ENCODE data around the gene PIPOX.

PIPOX gene

GRCh38 chr17:29090750-29091605 is 48.0 kb downstream of the PIPOX start:
- DNase-seq (ENCODE audit: low read depth): no peak
- H3K36me3 ChIP-seq (ENCODE audit: control insufficient read depth, insufficient read depth, low read length, severe bottlenecking): peaks cover 77% of the 10 kb centered on the region
- H3K9ac ChIP-seq (ENCODE audit: low read length): no peak overlapping the region
- no peaks in the 10 kb centered on the region for H3K27me3 ChIP-seq (replicated peaks; ENCODE audit: control insufficient read depth, insufficient read depth, low read length)
- no peaks in the 10 kb centered on the region for H3K9me3 ChIP-seq (ENCODE audit: control insufficient read depth, low read length)
- no peak overlapping the region for H3K4me3 ChIP-seq (ENCODE audit: low read length)
- H3K4me1 ChIP-seq (ENCODE audit: control insufficient read depth, insufficient read depth, low read length): no peaks in the 10 kb centered on the region

- Histone ChIP-seq H3K27me3 (replicated peaks; ENCODE audit: control insufficient read depth, insufficient read depth, low read length) (no peaks in the 10 kb centered on the region), H3K4me1 (ENCODE audit: control insufficient read depth, insufficient read depth, low read length) (no peaks in the 10 kb centered on the region), H3K4me3 (ENCODE audit: low read length) (no peak overlapping the region), H3K9me3 (ENCODE audit: control insufficient read depth, low read length) (no peaks in the 10 kb centered on the region), H3K36me3 (ENCODE audit: control insufficient read depth, insufficient read depth, low read length, severe bottlenecking) (peaks cover 77% of the 10 kb centered on the region), H3K9ac (ENCODE audit: low read length) (no peak overlapping the region)
- DNase-seq (ENCODE audit: low read depth): no peak
Observed at GRCh38 chr17:29091606-29092289, 48.8 kb downstream of the PIPOX start.

GRCh38 chr17:29093090-29093871 is 50.3 kb downstream of the PIPOX start:
- peaks cover 81% of the 10 kb centered on the region for H3K36me3 ChIP-seq (ENCODE audit: control insufficient read depth, insufficient read depth, low read length, severe bottlenecking)
- H3K4me1 ChIP-seq (ENCODE audit: control insufficient read depth, insufficient read depth, low read length): no peaks in the 10 kb centered on the region
- H3K4me3 ChIP-seq (ENCODE audit: low read length): no peak overlapping the region

GRCh38 chr17:29094101-29094708 is 51.3 kb downstream of the PIPOX start:
- H3K27me3 ChIP-seq (replicated peaks; ENCODE audit: control insufficient read depth, insufficient read depth, low read length): no peaks in the 10 kb centered on the region
- peaks cover 87% of the 10 kb centered on the region for H3K36me3 ChIP-seq (ENCODE audit: control insufficient read depth, insufficient read depth, low read length, severe bottlenecking)
- no peak overlapping the region for H3K9ac ChIP-seq (ENCODE audit: low read length)
- no peak for DNase-seq (ENCODE audit: low read depth)
- H3K9me3 ChIP-seq (ENCODE audit: control insufficient read depth, low read length): no peaks in the 10 kb centered on the region
- no peaks in the 10 kb centered on the region for H3K4me1 ChIP-seq (ENCODE audit: control insufficient read depth, insufficient read depth, low read length)
- no peak overlapping the region for H3K4me3 ChIP-seq (ENCODE audit: low read length)

More at GRCh38 chr17:29093090-29093871, 50.3 kb downstream of the PIPOX start:
- Histone ChIP-seq H3K9me3 (ENCODE audit: control insufficient read depth, low read length) (no peaks in the 10 kb centered on the region), H3K9ac (ENCODE audit: low read length) (no peak overlapping the region), H3K27me3 (replicated peaks; ENCODE audit: control insufficient read depth, insufficient read depth, low read length) (no peaks in the 10 kb centered on the region)
- DNase-seq (ENCODE audit: low read depth): no peak

DNA sequence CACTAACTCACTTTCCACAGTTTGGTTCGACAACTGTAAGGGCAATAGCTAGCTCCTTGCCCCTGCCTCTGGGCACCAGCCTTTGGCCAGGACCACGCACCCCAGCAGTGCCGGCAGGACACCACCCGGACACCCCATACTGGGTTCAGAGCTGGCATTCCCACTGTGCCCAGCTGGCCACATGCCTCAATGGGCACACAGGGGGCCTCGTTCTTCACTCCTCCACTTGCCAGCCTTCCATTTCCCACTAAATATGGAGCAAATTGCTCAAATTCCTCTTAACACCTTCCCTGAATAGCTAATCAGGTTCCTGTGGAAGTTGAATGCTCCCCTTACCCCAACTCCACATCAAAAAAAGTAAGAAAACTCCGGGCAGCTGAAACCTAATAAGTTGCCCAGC is 52.5 kb downstream of the PIPOX start:
- no peak overlapping the region for H3K9ac ChIP-seq (ENCODE audit: low read length)
- H3K4me3 ChIP-seq (ENCODE audit: low read length): no peak overlapping the region
- no peaks in the 10 kb centered on the region for H3K9me3 ChIP-seq (ENCODE audit: control insufficient read depth, low read length)
- H3K36me3 ChIP-seq (ENCODE audit: control insufficient read depth, insufficient read depth, low read length, severe bottlenecking): peaks cover 84% of the 10 kb centered on the region
- DNase-seq (ENCODE audit: low read depth): no peak
- no peaks in the 10 kb centered on the region for H3K27me3 ChIP-seq (replicated peaks; ENCODE audit: control insufficient read depth, insufficient read depth, low read length)
- H3K4me1 ChIP-seq (ENCODE audit: control insufficient read depth, insufficient read depth, low read length): no peaks in the 10 kb centered on the region

GRCh38 chr17:29096094-29096493 is 53.2 kb downstream of the PIPOX start:
- H3K4me1 ChIP-seq (ENCODE audit: control insufficient read depth, insufficient read depth, low read length): no peaks in the 10 kb centered on the region
- H3K9me3 ChIP-seq (ENCODE audit: control insufficient read depth, low read length): no peaks in the 10 kb centered on the region
- H3K27me3 ChIP-seq (replicated peaks; ENCODE audit: control insufficient read depth, insufficient read depth, low read length): no peaks in the 10 kb centered on the region
- peaks cover 77% of the 10 kb centered on the region for H3K36me3 ChIP-seq (ENCODE audit: control insufficient read depth, insufficient read depth, low read length, severe bottlenecking)
- no peak overlapping the region for H3K9ac ChIP-seq (ENCODE audit: low read length)
- H3K4me3 ChIP-seq (ENCODE audit: low read length): no peak overlapping the region
- no peak for DNase-seq (ENCODE audit: low read depth)

- Histone ChIP-seq H3K4me3 (ENCODE audit: low read length) (no peak overlapping the region), H3K4me1 (ENCODE audit: control insufficient read depth, insufficient read depth, low read length) (no peaks in the 10 kb centered on the region), H3K36me3 (ENCODE audit: control insufficient read depth, insufficient read depth, low read length, severe bottlenecking) (peaks cover 55% of the 10 kb centered on the region), H3K9ac (ENCODE audit: low read length) (no peak overlapping the region), H3K9me3 (ENCODE audit: control insufficient read depth, low read length) (no peaks in the 10 kb centered on the region), H3K27me3 (replicated peaks; ENCODE audit: control insufficient read depth, insufficient read depth, low read length) (no peaks in the 10 kb centered on the region)
- DNase-seq (ENCODE audit: low read depth): no peak
Observed at GRCh38 chr17:29099527-29099926, 56.6 kb downstream of the PIPOX start.

DNA sequence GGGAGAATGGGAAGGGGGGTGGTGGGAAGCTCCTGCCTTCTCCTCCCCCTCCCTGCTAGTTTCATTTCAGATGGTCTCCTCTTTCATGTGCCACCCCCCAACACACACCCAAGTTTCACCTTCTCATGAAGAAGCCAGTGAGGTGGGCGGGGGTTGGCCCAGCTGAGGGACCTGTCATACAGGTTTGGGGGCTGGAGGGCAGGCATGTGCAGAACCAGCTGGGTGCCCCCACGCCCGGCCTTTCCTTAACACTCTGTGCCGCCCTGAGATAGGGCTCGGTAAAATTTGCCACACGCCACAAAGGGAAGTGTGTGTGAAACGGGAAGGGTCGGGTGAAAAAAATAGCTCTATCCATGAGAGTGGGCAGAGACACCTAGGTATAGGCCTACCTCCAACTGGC is 57.4 kb downstream of the PIPOX start:
- Histone ChIP-seq H3K27me3 (replicated peaks; ENCODE audit: control insufficient read depth, insufficient read depth, low read length) (peaks cover 2% of the 10 kb centered on the region), H3K36me3 (ENCODE audit: control insufficient read depth, insufficient read depth, low read length, severe bottlenecking) (peaks cover 48% of the 10 kb centered on the region), H3K9ac (ENCODE audit: low read length) (no peak overlapping the region)

DNA sequence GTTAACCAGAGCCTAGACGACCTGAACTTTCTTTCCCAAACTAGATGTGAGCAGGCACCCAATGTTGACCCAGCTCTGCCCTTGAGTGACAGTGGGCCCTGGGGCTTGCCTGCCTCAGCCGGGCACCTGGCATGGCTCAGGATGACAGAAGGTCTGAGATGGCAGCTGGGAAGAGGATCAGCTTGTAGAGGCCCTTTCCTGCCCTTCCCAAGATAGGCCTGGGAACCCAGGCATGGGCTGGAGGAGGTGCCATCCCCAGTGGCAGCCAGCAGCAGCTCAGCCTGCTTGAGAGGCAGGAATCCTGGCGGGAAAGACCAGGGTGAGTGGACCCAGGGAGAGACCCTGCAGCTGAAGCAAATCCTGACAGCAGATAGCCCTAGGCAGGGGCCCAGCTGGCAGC is 59.1 kb downstream of the PIPOX start:
- Histone ChIP-seq H3K27me3 (replicated peaks; ENCODE audit: control insufficient read depth, insufficient read depth, low read length) (peaks cover 3% of the 10 kb centered on the region), H3K9ac (ENCODE audit: low read length) (no peak overlapping the region), H3K36me3 (ENCODE audit: control insufficient read depth, insufficient read depth, low read length, severe bottlenecking) (peaks cover 49% of the 10 kb centered on the region), H3K4me1 (ENCODE audit: control insufficient read depth, insufficient read depth, low read length) (no peaks in the 10 kb centered on the region), H3K9me3 (ENCODE audit: control insufficient read depth, low read length) (no peaks in the 10 kb centered on the region), H3K4me3 (ENCODE audit: low read length) (no peak overlapping the region)
- DNase-seq (ENCODE audit: low read depth): no peak

More for the DNA sequence above, 57.4 kb downstream of the PIPOX start:
- Histone ChIP-seq H3K4me3 (ENCODE audit: low read length) (no peak overlapping the region), H3K4me1 (ENCODE audit: control insufficient read depth, insufficient read depth, low read length) (no peaks in the 10 kb centered on the region), H3K9me3 (ENCODE audit: control insufficient read depth, low read length) (no peaks in the 10 kb centered on the region)
- DNase-seq (ENCODE audit: low read depth): no peak

- H3K4me1 ChIP-seq (ENCODE audit: control insufficient read depth, insufficient read depth, low read length): no peaks in the 10 kb centered on the region
- H3K4me3 ChIP-seq (ENCODE audit: low read length): no peak overlapping the region
- H3K9me3 ChIP-seq (ENCODE audit: control insufficient read depth, low read length): no peaks in the 10 kb centered on the region
- no peak for DNase-seq (ENCODE audit: low read depth)
- peaks cover 3% of the 10 kb centered on the region for H3K27me3 ChIP-seq (replicated peaks; ENCODE audit: control insufficient read depth, insufficient read depth, low read length)
- peaks cover 45% of the 10 kb centered on the region for H3K36me3 ChIP-seq (ENCODE audit: control insufficient read depth, insufficient read depth, low read length, severe bottlenecking)
- H3K9ac ChIP-seq (ENCODE audit: low read length): no peak overlapping the region
Observed at GRCh38 chr17:29102741-29103181, 59.8 kb downstream of the PIPOX start.

- Histone ChIP-seq H3K9me3 (ENCODE audit: control insufficient read depth, low read length) (no peaks in the 10 kb centered on the region), H3K36me3 (ENCODE audit: control insufficient read depth, insufficient read depth, low read length, severe bottlenecking) (peaks cover 39% of the 10 kb centered on the region), H3K9ac (ENCODE audit: low read length) (no peak overlapping the region), H3K27me3 (replicated peaks; ENCODE audit: control insufficient read depth, insufficient read depth, low read length) (peaks cover 3% of the 10 kb centered on the region), H3K4me1 (ENCODE audit: control insufficient read depth, insufficient read depth, low read length) (peaks cover 5% of the 10 kb centered on the region), H3K4me3 (ENCODE audit: low read length) (no peak overlapping the region)
- no peak for DNase-seq (ENCODE audit: low read depth)
Observed at GRCh38 chr17:29103341-29103740, 60.4 kb downstream of the PIPOX start.
